Osteocyte (in vitro differentiated cells): ENCODE results near the gene CCNL2. TPM values are rescaled to one million over a fixed set of nuclear protein-coding genes. Genes with fewer than 3 reads are reported as not detected.

Source experiments
- DNase-seq: peaks from one replicate; pipeline ENCODE4 v3.0.0; 2021; ENCODE audit warnings: mixed read lengths; ENCODE audit not compliant: unreplicated experiment; ENCODE audit errors: extremely low spot score
- H3K27ac Mint-ChIP-seq: one replicate; pipeline ENCODE4 v1.8.0; 2021; ENCODE audit warnings: mild to moderate bottlenecking, mixed read lengths; ENCODE audit not compliant: unreplicated experiment
- H3K27me3 Mint-ChIP-seq: one replicate; pipeline ENCODE4 v1.8.0; 2021; ENCODE audit warnings: mixed read lengths; ENCODE audit not compliant: unreplicated experiment
- H3K36me3 Mint-ChIP-seq: one replicate; pipeline ENCODE4 v1.8.0; 2021; ENCODE audit warnings: mixed read lengths; ENCODE audit not compliant: unreplicated experiment
- H3K4me1 Mint-ChIP-seq: one replicate; pipeline ENCODE4 v1.8.0; 2021; ENCODE audit warnings: mixed read lengths; ENCODE audit not compliant: unreplicated experiment
- H3K4me3 Mint-ChIP-seq: one replicate; pipeline ENCODE4 v1.8.0; 2021; ENCODE audit warnings: mild to moderate bottlenecking, moderate library complexity, mixed read lengths; ENCODE audit not compliant: unreplicated experiment
- H3K9me3 Mint-ChIP-seq: one replicate; pipeline ENCODE4 v1.8.0; 2021; ENCODE audit warnings: mixed read lengths; ENCODE audit not compliant: unreplicated experiment
- CTCF ChIP-seq: fragments of 200-600 bp; sonication (generic); IDR thresholded peaks from 2 replicates; pipeline ENCODE4 v1.5.0; 2021; ENCODE audit warnings: antibody characterized with exemption, mild to moderate bottlenecking, moderate library complexity
- total RNA-seq: library from RNA; stranded (reverse); gene quantifications from 2 replicates; pipeline ENCODE4 v1.2.1, GENCODE V29; 2021

The CCNL2 gene
- total RNA-seq, 1 donor from 2014 or later: 262 TPM

GRCh38 chr1:1421147-1421906 lies 22.2 kb upstream of the CCNL2 start, which contains the start of gene ANKRD65:
Gene ANKRD65, minus strand, starts transcription at chr1:1421276. Its CDS starts 271 bp downstream, at chr1:1421005.
- Mint-ChIP-seq H3K4me1 (no peaks in the 10 kb centered on the region), H3K36me3 (no peaks in the 10 kb centered on the region), H3K27me3 (no peaks in the 10 kb centered on the region), H3K4me3 (no peak within 1 kb of the TSS), H3K9me3 (no peaks in the 10 kb centered on the region), H3K27ac (no peak within 1 kb of the TSS)
- DNase-seq: no peak
- TF ChIP-seq CTCF: no peak

- no peaks in the 10 kb centered on the region for H3K4me1 Mint-ChIP-seq
- H3K4me3 Mint-ChIP-seq: no peak overlapping the region
- DNase-seq: no peak
- H3K9me3 Mint-ChIP-seq: no peaks in the 10 kb centered on the region
- TF ChIP-seq CTCF: no peak
- no peaks in the 10 kb centered on the region for H3K36me3 Mint-ChIP-seq
- no peak overlapping the region for H3K27ac Mint-ChIP-seq
- no peaks in the 10 kb centered on the region for H3K27me3 Mint-ChIP-seq
Measured at GRCh38 chr1:1420654-1421141, 21.6 kb upstream of the CCNL2 start.

GRCh38 chr1:1419813-1420653 lies 20.9 kb upstream of the CCNL2 start:
- no peaks in the 10 kb centered on the region for H3K4me1 Mint-ChIP-seq
- H3K4me3 Mint-ChIP-seq: no peak overlapping the region
- no peak for TF ChIP-seq CTCF
- DNase-seq: no peak
- no peaks in the 10 kb centered on the region for H3K36me3 Mint-ChIP-seq
- no peaks in the 10 kb centered on the region for H3K9me3 Mint-ChIP-seq
- H3K27ac Mint-ChIP-seq: no peak overlapping the region
- H3K27me3 Mint-ChIP-seq: no peaks in the 10 kb centered on the region

GRCh38 chr1:1419363-1419812 lies 20.3 kb upstream of the CCNL2 start:
- no peaks in the 10 kb centered on the region for H3K9me3 Mint-ChIP-seq
- no peaks in the 10 kb centered on the region for H3K36me3 Mint-ChIP-seq
- no peak overlapping the region for H3K27ac Mint-ChIP-seq
- H3K4me3 Mint-ChIP-seq: no peak overlapping the region
- no peaks in the 10 kb centered on the region for H3K27me3 Mint-ChIP-seq
- DNase-seq: no peak
- TF ChIP-seq CTCF: no peak
- no peaks in the 10 kb centered on the region for H3K4me1 Mint-ChIP-seq
